HFFc6 (cell line): Measurements from ENCODE around the gene BEND3. TPM values are rescaled to one million over a fixed set of nuclear protein-coding genes. Genes with fewer than 3 reads are reported as not detected.
"Not testable (repeated sequence)": the region's sequence is repeated elsewhere in the genome, so short reads cannot be mapped to it uniquely, and the experiment has no call there.

ENCODE experiments used
- DNase-seq: peaks from one replicate; pipeline ENCODE4 v3.0.0-alpha.2; 2018
- H3K27ac Mint-ChIP-seq: 2 replicates; pipeline ENCODE4 v1.8.0; 2020; ENCODE audit warnings: mild to moderate bottlenecking, mixed read lengths
- H3K27me3 Mint-ChIP-seq: 2 replicates; pipeline ENCODE4 v1.8.0; 2021; ENCODE audit warnings: mild to moderate bottlenecking, moderate library complexity, mixed read lengths; ENCODE audit not compliant: insufficient read depth
- H3K36me3 Mint-ChIP-seq: 2 replicates; pipeline ENCODE4 v1.8.0; 2021; ENCODE audit warnings: low read depth, mixed read lengths
- H3K4me1 Mint-ChIP-seq: 2 replicates; pipeline ENCODE4 v1.8.0; 2020; ENCODE audit warnings: low read depth, mixed read lengths
- H3K4me3 Mint-ChIP-seq: 2 replicates; pipeline ENCODE4 v1.8.0; 2020; ENCODE audit warnings: mild to moderate bottlenecking, moderate library complexity, mixed read lengths
- H3K9me3 Mint-ChIP-seq: 2 replicates; pipeline ENCODE4 v1.8.0; 2020; ENCODE audit warnings: mild to moderate bottlenecking, mixed read lengths
- CTCF ChIP-seq: fragments of 200-600 bp; sonication (generic); IDR thresholded peaks from 2 replicates; pipeline ENCODE4 v1.5.0; 2021; ENCODE audit warnings: antibody characterized with exemption, mild to moderate bottlenecking
- total RNA-seq, 6 experiments: library from RNA; stranded (reverse); fragmentation: NEBNext Ultra II Directional; extraction: Animal tissue kit (Norgen Biotek cat#: 25700); gene quantifications; 2 replicates in 1 of 6; 3 replicates in 5 of 6; pipeline ENCODE4 v1.2.3, GENCODE V29; 2021

BEND3 gene
- total RNA-seq, 6 experiments from 2014 or later, result 1.9 to 2.3 (median 2.1) TPM

GRCh38 chr6:107020239-107020638, 95.1 kb downstream of the BEND3 start:
- H3K27ac Mint-ChIP-seq, result no peak overlapping the region
- no peak for TF ChIP-seq CTCF
- peaks cover 6% of the 10 kb centered on the region; the same call in 1 of the 2 replicates for H3K4me1 Mint-ChIP-seq
- no peak overlapping the region for H3K4me3 Mint-ChIP-seq
- H3K27me3 Mint-ChIP-seq, result peaks cover 2% of the 10 kb centered on the region; the same call in 1 of the 2 replicates
- H3K9me3 Mint-ChIP-seq, result no peaks in the 10 kb centered on the region
- DNase-seq, result no peak
- H3K36me3 Mint-ChIP-seq, result no peaks in the 10 kb centered on the region

DNA sequence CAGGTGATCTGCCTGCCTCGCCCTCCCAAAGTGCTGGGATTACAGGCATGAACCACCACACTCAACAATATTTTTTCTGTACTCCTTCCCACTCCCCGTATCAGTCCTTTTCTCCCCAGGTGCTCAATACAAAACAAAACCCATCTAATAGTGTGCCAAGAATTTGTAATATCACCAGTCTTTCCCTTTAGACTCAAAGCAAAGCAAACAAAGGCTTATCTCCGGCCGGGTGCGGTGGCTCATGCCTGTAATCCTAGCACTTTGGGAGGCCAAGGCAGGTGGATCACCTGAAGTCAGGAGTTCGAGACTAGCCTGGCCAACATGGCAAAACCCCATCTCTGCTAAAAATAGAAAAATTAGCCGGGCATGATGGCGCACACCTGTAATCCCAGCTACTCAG, 95.7 kb downstream of the BEND3 start:
- H3K27me3 Mint-ChIP-seq, DNase-seq, H3K27ac Mint-ChIP-seq: not testable (repeated sequence)

DNA sequence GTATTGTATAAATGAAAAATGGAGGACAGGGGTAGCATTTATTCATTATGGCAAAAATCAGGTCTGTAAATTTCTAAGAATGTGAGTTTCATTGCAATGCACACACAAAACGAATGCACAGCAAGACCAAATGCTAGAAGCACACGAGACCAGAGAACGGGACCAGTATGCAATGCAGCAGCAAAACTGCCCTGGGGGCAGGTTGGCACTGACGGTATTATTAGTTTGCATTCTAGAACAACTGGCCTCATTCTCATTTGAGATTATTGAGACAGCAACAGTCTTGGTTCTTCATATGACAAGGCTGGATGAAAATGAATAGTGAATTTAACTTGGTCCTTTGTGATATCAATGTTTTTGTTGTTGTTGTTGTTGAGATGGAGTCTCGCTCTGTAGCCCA, 96.3 kb downstream of the BEND3 start:
- no peak for DNase-seq
- Mint-ChIP-seq H3K27ac (no peak overlapping the region), H3K9me3 (no peaks in the 10 kb centered on the region), H3K4me3 (no peak overlapping the region), H3K36me3 (no peaks in the 10 kb centered on the region), H3K27me3 (peaks cover 4% of the 10 kb centered on the region), H3K4me1 (peaks cover 6% of the 10 kb centered on the region; the same call in 1 of the 2 replicates)
- TF ChIP-seq CTCF, result no peak

More for the DNA sequence above, 95.7 kb downstream of the BEND3 start:
- H3K4me3 Mint-ChIP-seq, H3K36me3 Mint-ChIP-seq, H3K4me1 Mint-ChIP-seq, H3K9me3 Mint-ChIP-seq: not testable (repeated sequence)

Other genes with a start within 250 kb of the BEND3 start
- under 1 TPM in 2 of 6 experiments, not detected in 4; 0.11 to 0.19 TPM for gene CD24, start 140.8 kb downstream of the BEND3 start, total RNA-seq
- gene MTRES1, start 87.3 kb downstream of the BEND3 start, total RNA-seq, result 10 to 100 TPM; 17.0 to 22.7 (median 18.2) TPM